Measurements from ENCODE around the gene TBX21.

GRCh38 chr17:47702391-47702995 is 30.5 kb upstream of the TBX21 start:
- TF ChIP-seq, protein P1, sequence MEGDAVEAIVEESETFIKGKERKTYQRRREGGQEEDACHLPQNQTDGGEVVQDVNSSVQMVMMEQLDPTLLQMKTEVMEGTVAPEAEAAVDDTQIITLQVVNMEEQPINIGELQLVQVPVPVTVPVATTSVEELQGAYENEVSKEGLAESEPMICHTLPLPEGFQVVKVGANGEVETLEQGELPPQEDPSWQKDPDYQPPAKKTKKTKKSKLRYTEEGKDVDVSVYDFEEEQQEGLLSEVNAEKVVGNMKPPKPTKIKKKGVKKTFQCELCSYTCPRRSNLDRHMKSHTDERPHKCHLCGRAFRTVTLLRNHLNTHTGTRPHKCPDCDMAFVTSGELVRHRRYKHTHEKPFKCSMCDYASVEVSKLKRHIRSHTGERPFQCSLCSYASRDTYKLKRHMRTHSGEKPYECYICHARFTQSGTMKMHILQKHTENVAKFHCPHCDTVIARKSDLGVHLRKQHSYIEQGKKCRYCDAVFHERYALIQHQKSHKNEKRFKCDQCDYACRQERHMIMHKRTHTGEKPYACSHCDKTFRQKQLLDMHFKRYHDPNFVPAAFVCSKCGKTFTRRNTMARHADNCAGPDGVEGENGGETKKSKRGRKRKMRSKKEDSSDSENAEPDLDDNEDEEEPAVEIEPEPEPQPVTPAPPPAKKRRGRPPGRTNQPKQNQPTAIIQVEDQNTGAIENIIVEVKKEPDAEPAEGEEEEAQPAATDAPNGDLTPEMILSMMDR (conservative IDR thresholded peaks at IDR 0.05; ENCODE audit: low read depth, low read length): no peak
- TF ChIP-seq EZH2phosphoT487 (IDR thresholded peaks at IDR 0.05; ENCODE audit: borderline replicate concordance, low read length): no peak
- TF ChIP-seq EZH2 (IDR thresholded peaks at IDR 0.05; ENCODE audit: low read length, unreplicated experiment): no peak
